HG03520 (cell line): Measurements from ENCODE around the gene BAIAP2.
"Not testable (repeated sequence)": the region's sequence is repeated elsewhere in the genome, so short reads cannot be mapped to it uniquely, and the experiment has no call there.

Source experiments
- ATAC-seq: cut with Tn5 transposase; IDR thresholded peaks from one replicate; pipeline ENCODE4 v1.9.1; 2021; ENCODE audit warnings: mild to moderate bottlenecking, moderate library complexity; ENCODE audit not compliant: unreplicated experiment

Gene BAIAP2

DNA sequence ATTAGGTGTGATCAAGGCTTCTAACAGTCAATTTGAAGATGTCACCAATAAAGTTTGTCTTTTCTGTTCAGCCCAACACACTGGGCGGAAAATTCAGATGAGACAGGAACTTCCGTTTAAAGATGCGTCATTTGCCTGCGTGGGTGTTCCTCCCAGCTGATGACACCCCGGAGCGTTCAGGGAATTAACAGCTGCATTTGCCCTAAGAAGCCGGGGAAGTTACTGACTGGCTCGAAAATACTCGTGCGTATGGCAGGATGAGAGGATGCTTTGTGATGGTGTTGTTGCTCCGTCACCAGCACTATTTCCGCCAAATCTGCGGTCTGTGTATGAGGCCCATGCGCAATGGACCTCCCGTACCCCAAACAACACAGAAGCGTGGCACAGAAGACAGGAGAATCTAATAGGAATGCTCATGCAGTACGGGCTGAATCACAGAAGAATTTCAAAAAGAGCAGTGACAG, 118.4 kb downstream of the BAIAP2 start:
- no peak for ATAC-seq

DNA sequence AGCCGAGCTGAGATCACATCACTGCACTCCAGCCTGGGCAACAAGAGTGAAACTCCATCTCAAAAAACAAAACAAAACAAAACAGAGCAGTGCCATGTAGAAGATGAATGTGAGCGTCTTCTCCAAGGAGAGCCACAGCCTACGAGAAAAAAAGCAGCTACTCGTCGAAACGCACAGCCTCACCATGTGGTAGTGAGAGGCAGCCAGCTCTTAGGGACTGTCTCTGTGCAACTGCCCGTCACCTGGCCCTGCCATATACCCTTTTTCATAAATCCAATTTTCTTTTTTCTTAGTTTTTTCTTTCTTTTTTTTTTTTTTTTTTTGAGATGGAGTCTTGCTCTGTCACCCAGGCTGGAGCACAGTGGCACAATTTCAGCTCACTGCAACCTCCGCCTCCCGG, 119.1 kb downstream of the BAIAP2 start:
- ATAC-seq: not testable (repeated sequence)

DNA sequence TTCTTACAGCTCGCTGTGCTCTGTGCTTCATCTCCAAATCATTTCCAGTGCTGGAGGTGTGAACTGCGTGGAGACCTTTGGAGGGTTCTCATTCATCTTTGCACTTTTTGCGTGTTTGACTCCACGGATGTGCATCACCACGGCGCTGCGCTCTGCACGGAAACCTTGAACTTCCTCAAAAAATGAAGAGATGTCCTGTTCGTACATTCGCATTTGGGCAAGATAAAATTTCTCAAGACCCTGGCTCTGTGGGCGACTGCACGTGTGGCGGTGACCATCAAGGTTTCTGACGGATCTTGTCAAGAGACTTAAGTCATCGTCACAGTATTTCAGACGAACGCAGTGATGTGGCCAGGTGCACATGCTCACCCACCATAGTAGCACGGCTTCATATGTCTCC, 120.0 kb downstream of the BAIAP2 start:
- no peak for ATAC-seq

DNA sequence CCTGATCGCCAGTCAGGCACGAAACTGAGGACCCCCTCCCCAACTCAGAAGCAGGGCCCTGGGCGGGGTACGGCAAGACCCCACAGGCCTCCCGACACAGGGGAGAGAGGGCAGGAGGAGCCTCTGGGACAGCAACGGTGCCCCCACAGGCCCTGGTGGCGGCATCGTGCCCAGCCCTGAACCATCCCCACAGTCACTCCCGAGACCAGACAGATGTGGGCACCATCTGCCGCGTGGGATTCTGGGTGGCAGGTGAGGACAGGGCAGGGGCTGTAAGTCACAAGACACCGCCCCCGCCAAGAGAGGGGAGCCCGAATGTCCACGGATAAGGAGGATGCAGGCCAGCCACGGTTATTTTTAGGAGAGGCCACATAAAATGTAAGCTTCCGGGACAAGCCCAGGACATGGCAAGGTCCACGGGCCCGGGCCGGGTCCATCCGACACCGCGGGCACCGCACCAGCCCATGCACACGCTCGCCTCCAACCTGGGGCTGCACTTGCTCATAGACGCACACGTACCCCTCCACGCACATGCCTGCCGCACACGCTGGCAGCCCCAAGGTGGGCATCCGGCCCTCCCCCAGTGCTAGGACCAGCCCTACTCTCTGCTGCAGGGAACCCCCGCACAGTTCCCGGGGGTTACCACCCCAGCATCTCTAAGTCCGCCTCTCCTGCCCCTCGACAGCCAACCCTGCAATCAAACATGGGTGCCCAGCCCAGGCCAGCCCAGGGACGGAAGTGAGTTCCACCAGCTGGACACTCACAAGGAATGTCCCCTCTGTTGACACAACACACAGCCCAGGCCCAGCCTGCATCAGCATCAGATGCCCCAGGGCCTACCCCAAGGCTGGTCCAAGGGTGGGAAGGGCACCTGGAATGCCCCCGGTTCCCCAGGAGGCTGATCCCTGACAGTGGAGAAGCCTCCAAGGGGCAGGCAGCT, 122.2 kb downstream of the BAIAP2 start:
- no peak for ATAC-seq

DNA sequence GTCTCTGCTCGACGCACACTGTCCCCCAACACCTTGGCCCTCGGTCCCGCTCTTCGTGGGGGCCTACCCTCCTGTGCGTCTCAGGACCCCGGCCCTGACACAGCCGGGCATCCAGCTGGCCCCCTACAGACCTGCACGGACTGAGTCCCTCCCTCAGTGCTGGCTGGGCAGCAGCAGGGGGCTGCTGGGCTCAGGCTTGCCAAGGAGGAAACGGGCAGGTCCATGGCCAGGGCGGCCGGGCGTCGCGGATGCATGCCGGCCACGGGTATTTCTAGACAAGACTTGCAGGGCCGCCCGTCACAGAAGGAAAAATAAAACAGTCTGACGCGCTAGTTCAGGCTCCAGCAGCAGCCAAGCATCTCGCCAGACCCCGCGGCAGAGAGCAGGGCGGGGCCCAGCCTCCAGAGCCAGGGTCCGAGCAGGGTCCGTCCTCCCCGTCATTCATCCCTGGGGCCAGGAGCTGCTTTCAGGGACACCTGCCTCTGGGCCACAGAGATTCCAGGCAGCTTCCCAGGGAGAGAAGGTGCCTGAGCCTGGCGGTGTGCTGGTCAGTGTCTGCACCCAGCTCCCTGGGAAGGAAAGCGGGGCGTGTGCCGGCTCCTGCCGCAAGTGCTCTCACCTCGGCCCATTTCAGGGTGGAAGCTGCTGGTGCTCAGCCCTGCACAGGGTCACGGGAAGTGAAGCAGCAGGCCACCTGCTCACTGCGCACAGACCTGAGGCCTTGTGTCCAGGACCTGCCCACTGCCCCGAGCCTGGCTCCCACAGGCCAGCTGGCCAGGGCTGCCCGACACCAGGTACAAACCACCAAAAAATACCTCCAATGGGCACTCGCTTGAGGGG, 123.1 kb downstream of the BAIAP2 start:
- ATAC-seq: no peak

DNA sequence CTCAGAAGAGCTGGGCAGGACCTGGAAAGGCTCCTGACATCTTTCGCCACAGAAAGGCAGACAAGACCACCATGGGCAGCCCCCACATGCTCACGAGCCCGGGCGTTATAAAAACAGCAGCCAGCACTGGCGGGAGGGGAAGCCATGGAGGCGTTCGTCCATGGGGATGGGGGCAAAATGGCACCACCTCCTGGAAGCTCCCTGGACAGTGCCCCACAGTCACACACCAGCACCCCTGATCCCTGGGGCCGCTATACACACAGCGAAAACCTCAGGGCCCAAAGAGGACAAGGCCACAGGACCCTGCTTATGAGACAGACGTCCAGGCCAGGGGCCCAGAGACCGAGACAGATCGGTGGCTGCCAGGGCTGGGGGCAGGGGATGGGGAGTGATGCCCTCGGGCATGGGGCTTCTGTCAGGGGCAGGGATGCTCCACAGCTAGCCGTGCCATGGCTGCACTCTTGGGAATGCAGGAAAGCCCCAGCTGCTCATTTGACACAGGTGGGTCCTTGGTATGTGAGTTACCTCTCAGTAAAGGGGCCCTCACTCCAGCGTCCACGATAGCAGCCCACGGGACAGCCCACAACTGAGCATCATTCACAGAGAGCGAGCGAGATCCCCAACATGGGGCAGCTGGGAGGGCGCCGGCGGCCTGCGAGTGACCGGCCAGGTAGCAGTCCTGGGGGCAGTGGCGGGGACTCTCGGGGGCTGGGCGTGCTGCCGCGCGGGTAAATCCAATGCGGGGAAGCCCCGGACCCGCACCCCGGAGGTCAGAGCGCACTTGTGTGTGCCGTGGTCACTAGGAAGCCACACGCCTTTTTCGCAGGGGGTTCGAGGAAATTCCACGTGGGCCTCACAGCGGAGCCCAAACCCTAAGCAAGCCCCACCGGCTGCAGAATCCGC, 124.0 kb downstream of the BAIAP2 start:
- ATAC-seq: no peak

DNA sequence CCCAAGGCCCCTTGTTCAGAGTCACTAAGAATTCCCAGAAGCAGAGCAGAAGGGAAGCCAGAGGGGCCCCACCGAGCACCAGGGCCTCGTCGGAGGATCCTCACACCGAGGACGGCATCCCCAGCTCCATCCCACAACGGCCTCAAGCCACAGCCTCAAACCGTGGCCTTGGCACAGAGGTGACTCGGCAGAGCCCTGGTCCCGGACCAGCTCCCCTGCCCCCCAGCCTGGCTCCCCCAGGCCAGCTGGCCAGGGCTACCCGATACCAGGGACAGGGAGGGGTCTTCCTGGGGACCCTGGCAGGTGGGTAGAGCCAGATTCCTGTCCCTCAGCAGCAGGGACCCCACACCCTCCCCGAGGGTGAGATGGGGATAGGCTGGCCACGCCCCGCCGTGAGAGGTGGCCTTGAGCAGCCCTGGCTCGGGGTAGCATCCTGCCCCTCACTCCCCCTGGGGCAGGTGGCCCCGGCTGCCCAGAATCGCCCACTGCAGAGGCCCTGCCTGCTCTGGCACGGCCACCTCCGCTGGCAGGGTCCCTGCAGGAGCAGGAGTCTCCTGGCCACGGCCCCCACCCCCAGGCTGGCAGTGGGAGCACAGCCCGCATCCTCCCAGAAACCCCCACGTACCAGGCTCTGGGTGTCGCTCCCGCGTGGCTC, 124.8 kb downstream of the BAIAP2 start:
- ATAC-seq: no peak

DNA sequence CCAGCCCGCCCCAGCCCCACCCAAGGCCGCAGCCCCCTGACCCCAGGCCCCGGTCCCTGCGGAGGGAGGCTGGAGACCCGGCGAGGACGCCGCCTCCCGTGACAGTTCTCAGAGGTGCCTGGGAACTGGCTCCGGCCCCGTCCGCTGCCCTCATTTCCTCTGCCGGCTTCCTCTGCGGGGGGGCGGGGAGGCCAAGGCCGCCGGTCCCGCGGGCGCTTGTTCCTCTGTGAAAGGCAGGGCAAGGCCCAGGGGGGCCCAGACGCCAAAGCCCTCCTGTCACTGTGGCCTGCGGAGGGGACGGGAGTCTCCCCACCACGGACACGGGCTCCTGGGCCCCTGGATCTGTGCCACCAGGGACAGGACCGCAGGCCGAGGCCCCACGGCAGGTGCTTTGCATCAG, 125.4 kb downstream of the BAIAP2 start:
- ATAC-seq: no peak

DNA sequence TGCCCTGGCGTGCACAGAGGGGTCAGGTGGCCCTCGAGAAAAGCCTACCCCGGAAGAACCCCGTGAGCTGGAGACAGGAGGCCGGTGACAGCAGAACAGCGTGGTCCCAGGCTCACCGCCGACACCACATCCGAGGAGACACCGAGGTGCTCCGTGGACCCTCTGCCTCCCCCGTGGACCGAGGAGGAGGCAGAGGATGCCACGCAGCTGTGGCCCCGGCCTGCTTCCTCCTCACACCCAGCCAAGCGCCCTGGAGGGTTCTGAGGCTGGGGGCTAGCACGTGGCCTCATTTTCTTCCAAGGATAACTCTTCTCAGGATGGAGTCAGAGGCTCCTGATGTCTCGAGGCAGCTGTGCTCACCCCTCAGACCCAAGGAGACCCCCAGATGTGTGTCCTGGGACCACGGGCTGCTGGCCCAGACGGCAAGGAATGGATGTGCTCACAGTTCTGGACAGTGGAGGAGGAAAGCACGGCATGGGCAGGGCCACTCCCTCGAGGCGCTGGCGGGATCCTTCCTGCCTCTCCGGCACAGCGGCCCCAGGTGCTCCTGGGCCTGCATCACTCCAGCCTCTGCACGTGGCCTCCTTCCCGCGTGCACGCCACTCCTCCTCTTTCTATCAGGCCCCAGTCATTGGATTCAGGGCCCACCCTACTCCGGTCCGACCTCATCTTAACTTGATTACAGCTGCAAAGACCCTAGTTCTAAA, 125.9 kb downstream of the BAIAP2 start:
- ATAC-seq: no peak

DNA sequence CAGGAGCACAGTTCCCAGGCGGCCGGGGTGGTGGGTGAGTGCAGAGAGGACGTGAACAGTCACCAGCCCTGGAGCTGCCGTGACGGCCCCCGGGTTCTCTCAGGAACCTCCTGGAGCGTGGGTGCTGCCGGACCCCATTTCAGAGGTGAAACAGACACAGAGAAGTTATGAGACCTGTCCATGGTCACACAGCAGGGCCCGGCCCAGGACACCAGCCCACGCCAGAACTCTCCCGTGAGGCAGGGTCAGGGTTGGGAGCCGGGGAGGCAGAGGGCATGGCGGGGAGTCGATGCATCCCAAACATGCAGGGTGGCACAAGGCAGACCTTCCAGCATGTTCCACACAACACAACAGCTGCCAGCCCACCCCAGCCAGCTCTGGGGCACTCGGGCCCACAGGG, 126.6 kb downstream of the BAIAP2 start:
- ATAC-seq: no peak

DNA sequence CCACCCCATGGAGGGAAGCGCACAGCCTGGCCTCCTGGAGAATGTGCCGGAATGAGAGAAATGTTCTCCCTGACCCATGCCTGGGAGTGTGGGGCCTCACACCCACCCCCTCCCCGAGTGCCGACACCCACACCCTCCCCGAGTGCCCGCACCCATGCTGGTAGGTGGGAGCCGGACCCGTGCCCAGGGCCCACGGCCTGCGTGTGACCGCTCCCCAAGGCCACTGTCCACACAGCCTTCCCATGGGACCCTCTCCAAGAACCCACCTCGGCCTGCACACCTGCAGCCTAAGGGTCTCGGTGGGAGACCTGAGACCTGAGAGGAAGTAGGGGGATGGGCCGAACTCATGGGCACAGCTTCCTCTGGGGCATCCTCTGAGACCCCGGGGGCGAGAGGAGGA, 127.0 kb downstream of the BAIAP2 start:
- ATAC-seq: no peak

DNA sequence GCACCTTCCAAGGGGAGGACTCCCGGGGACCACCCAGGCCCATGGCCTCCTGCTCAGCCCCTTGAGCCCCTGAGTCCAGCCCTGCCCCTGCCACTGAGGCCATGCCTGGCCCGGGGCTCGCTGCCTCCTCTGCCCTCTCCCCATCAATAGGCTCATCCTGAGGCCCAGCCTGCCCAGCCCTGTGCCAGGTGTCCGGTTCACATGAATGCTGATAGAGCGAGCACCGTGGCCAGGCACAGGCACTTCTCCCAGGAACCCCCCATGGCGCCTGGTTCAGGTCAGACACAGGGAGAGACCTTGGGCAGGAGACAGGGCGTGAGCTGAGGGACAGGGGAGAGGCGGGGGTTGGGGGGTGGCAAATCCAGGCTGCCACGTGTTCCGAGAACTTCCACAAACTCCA, 127.5 kb downstream of the BAIAP2 start:
- ATAC-seq: no peak

DNA sequence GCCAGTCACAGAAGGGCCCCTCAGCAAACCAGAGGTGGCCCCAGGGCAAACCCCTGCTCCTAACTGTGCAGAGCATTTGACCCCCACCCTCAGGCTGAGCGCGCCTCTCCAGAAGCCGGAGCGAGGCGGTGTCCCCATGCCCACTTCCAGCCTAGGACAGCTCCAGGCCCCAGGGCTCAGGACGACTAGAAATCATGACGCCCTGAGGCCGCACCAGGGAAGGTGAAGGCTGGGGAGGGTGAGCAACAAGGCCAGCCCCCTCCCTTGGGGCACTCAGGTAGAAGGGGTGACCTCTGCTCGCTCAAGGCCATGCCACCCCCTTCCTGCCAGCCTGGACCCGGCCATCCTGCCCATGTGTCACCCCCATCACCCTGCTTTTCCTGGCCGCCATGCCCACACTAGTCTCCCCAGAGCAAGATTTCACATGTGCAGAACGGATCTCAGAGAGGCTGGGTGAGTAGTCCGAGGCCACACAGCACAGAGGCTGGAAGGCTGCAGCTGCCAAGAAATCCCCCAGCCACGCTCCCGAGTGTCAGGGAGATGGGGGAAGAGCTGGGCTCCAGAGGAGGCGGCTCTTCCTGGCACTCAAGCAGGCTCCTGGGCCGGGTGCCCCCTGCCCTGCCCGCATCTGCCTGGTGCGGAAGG, 128.2 kb downstream of the BAIAP2 start:
- no peak for ATAC-seq

DNA sequence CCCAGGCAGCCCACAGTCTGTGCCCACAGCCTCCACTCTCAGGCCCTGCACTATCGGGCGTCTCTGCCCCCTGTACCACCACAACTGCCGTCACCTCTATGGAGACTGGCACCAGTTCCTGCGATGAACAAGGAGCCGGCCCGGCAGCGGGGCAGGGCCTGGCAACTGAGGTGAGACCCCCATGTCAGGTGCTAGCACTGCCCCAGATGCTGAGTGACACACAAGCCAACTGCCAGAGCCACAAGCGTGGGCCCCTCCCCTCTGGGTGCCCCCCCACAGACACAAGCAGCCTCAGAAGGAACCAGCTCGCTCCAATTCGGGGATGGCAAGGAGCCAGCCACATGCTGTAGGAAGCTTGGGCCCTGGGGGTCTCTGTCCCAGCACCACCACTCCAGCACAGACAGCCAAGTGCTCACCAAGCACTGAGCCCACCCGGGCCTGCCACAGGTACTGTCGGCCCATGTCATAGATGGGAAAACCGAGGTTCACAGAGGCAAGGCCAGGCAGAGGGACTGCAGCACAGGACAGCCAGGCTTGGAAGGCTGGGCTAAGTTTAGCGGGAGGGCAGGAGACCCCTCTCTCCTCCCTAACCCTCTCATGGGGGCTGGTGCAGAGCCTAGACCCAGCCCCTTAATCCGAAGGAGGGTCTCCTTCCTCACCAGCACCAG, 128.9 kb downstream of the BAIAP2 start:
- no peak for ATAC-seq

DNA sequence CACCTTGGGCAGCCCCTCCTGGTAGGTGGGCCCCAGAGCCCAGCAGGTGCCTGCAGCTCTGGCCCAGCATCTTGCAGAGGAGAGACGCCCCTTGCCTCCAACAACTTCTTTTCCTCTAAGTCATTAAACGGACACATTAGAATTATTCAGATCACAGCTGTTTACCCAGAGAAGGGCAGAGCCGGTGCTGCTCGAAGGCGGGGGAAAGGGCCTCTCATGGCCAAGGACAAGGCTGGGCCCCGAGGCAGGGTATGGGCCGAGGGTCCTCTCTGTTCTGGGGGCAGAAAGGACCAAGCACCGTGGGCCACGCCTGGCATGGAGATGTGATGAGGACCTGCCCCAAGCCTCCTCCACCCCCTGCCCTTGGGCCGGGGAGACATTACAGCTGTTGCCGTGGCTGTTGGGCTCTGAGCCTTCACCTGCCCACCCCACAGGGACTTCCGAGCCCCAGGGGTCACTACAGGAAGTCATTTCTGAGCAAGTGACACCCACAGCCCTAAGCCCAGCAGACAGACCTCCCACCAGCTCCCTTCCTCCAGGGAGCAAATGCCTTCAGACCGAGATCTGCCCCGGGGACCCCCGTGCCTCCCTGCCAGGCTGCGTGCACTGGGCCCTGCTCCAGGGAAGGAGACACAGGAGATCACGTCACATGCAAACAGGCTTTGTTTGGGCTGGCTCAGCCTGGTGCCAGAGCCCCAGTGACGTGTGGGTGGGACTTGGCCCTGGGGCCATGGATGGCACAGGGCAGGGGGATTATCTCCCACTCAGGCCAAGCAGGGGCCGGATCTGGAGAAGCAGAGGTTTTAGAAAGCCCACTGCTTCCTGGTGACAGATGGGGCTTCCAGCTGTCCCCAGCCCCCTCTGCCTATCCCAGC, 129.7 kb downstream of the BAIAP2 start:
- ATAC-seq: no peak

DNA sequence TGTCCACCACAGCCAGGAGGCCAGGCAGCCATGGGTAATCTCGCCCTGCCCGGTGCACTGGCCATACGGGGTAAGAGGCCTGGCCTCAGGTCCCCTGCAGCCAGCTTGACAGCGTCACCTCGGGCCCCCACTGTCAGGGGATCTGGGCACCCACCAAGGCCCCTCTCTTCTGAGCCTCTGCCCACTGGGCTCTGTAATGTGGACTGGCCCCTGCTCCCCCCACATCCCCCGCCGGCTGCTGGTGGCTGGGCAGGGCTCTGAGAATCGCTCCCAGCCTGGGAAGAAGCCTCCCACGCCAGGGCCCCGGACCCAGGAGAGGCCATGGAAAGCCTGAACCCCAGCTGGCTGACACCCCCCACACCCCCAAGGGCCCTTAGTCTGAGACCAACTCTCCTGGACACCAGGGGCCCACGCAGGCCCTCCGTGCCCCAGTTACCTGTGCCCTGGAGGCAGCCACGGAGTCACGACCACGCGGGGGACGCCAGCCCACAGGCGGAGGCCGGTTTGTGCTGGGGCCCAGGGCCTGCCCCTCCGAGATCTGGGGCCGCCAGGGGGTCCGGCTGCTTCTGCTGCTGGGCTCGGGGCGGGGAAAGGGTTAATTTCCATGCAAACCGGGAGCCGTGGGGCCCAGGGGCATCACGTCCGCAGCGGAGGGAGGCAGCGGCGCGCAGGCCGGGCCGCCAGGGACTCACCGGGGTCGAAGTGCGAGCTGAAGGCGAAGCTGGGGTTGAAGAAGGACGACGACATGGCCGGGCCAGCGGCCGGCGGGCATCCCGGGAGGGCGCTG, 130.5 kb downstream of the BAIAP2 start, which contains the start of gene PVALEF:
TSS of gene PVALEF (plus strand) at position 262 of the 787 bp plus-strand sequence. CDS start 15,720 bp downstream, outside the sequence.
- no peak for ATAC-seq

DNA sequence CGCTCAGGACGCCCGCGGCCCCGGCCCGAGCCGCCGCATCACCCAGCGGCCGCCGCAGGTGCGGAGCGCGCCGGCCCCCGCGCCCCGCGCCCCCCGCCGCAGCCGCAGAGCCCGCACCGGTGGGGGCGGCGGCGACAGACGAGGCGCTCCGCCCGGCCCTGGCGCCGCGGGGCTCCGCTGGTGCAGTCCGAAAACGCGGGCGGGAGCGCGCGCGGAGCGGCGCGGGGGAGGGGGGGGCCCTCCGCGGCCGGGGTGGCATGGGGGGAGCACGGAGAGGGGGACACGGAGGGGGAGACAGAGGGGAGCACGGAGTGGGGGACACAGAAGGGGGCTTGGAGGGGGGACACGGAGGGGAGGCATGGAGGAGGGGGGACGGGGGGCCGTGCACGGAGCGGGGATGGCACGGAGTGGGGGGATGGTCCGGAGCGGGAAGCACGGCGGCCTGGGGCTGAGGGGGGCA, 131.1 kb downstream of the BAIAP2 start, which contains the start of gene AATK:
TSS of gene AATK (minus strand) at position 189 of the 460 bp plus-strand sequence. CDS start 229 bp downstream, outside the sequence.
- ATAC-seq: no peak
